H1 (cell line): Measurements from ENCODE around the gene GSE1. TPM values are rescaled to one million over a fixed set of nuclear protein-coding genes. Genes with fewer than 3 reads are reported as not detected.

ENCODE experiments used
- HDAC6 ChIP-seq: IDR thresholded peaks from one replicate; pipeline ENCODE4 v1.7.1; 2012; ENCODE audit warnings: low read depth, mild to moderate bottlenecking, inconsistent platforms, low read length, moderate library complexity
- NANOG ChIP-seq: IDR thresholded peaks from 2 replicates; pipeline ENCODE4 v1.6.1; 2011; ENCODE audit warnings: low read length, low read depth, mild to moderate bottlenecking, inconsistent platforms; ENCODE audit not compliant: insufficient read depth, poor library complexity, severe bottlenecking
- PHF8 ChIP-seq: fragments of 200-600 bp; sonication (generic); conservative IDR thresholded peaks from 2 replicates; pipeline ENCODE4 v1.7.1; 2012; ENCODE audit warnings: low read depth, mild to moderate bottlenecking, inconsistent platforms, low read length, moderate library complexity
- POLR2AphosphoS5 ChIP-seq: IDR thresholded peaks from 2 replicates; pipeline ENCODE4 v1.6.1; 2011; ENCODE audit warnings: low read depth, low read length
- SIRT6 ChIP-seq: IDR thresholded peaks from one replicate; pipeline ENCODE4 v1.7.1; 2012; ENCODE audit warnings: low read length, inconsistent platforms
- SP1 ChIP-seq: IDR thresholded peaks from 2 replicates; pipeline ENCODE4 v1.6.1; 2011; ENCODE audit warnings: low read depth, low read length
- polyA plus RNA-seq, 7 experiments: library from polyadenylated mRNA; depleted of rRNA in 3 of 7; stranded (reverse) in 5 of 7; unstranded in 2 of 7; fragments of >200 nt in 5 of 7; fragments of 200-250 nt in 2 of 7; gene quantifications; 1 replicate in 5 of 7; 2 replicates in 1 of 7; 4 replicates in 1 of 7; pipeline versions ENCODE4 v1.2.1 to v1.2.3, GENCODE V29; 2011 to 2013; ENCODE audit warnings: missing spikeins in 2 of 7, mixed read lengths in 2 of 7
- total RNA-seq: library from RNA; stranded (reverse); fragmentation: NEBNext Ultra II Directional; extraction: Animal tissue kit (Norgen Biotek cat#: 25700); gene quantifications from 2 replicates; pipeline ENCODE4 v1.2.1, GENCODE V29; 2021

Gene GSE1
- total and polyA plus RNA-seq, 2 of the 8 experiments (the other 6 are each of a cell fraction or from before 2014, with no cell fraction given): 26.0 to 65.6 TPM

DNA sequence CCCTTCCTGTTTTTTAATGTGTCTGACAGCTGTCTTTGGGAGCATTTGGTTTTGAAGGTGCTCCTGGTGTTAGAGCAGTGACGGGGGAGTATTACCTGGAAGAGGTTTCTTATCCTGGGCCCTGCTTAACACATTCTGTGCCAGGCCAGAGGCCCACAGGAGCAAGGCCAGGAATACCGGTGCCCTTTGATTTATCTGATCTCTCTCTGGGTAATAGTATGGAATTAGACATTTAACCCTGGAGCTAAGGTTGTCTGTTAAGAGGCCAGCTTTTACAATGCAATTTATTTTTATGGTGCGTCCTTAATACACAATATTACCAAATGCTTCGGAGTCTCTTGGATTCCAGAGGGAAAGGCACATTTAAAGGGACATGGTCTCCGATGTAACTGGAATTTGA lies 37.2 kb upstream of the GSE1 start (continued):
- TF ChIP-seq PHF8: no peak
- no peak for TF ChIP-seq HDAC6
- TF ChIP-seq NANOG: no peak
- TF ChIP-seq SIRT6: no peak
- TF ChIP-seq POLR2AphosphoS5: no peak
- no peak for TF ChIP-seq SP1
